Spleen (tissue), 7 donors: ENCODE data around the gene ADAMTS19.

Source experiments
- POLR2A ChIP-seq, 3 donors: fragments of 450-650 bp; IDR thresholded peaks; one replicate each; pipeline ENCODE4 v1.5.1; 2017; ENCODE audit warnings: antibody characterized with exemption in 3 of 3, mild to moderate bottlenecking in 1 of 3
- POLR2AphosphoS5 ChIP-seq, 3 donors: sonication (generic); formaldehyde crosslinking; IDR thresholded peaks; one replicate each; pipeline ENCODE4 v1.5.1; 2017; ENCODE audit warnings: antibody characterized with exemption in 3 of 3
- TF ChIP-seq, protein P1 (sequence below), 11 experiments: fragments of 200-600 bp in 7 of 11; fragments of 450-650 bp in 4 of 11; sonication (generic) in 4 of 11; IDR thresholded peaks in 8 of 11; conservative IDR thresholded peaks in 3 of 11; 1 replicate in 7 of 11; 2 replicates in 4 of 11; pipeline versions ENCODE4 v1.4.0 to v1.8.0; 2016 to 2021; ENCODE audit warnings: antibody characterized with exemption in 11 of 11, inconsistent platforms in 4 of 11, mild to moderate bottlenecking in 1 of 11
- donor health status: DM: no; HTN: no; CAD: no; lungs with moderate emphysema.
- donor health status: DM: no; HTN: no; CAD: no.
- donor health status: DM: no; HTN: no; CAD: no.

GRCh38 chr5:129506086-129506485 lies 46.0 kb downstream of the ADAMTS19 start:
- TF ChIP-seq, protein P1, sequence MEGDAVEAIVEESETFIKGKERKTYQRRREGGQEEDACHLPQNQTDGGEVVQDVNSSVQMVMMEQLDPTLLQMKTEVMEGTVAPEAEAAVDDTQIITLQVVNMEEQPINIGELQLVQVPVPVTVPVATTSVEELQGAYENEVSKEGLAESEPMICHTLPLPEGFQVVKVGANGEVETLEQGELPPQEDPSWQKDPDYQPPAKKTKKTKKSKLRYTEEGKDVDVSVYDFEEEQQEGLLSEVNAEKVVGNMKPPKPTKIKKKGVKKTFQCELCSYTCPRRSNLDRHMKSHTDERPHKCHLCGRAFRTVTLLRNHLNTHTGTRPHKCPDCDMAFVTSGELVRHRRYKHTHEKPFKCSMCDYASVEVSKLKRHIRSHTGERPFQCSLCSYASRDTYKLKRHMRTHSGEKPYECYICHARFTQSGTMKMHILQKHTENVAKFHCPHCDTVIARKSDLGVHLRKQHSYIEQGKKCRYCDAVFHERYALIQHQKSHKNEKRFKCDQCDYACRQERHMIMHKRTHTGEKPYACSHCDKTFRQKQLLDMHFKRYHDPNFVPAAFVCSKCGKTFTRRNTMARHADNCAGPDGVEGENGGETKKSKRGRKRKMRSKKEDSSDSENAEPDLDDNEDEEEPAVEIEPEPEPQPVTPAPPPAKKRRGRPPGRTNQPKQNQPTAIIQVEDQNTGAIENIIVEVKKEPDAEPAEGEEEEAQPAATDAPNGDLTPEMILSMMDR (IDR thresholded peaks at IDR 0.05 in 8 of 11, conservative IDR thresholded peaks at IDR 0.05 in 3 of 11) = no peak
- no peak for TF ChIP-seq POLR2A (IDR thresholded peaks at IDR 0.05)
- TF ChIP-seq POLR2AphosphoS5 (IDR thresholded peaks at IDR 0.05) = no peak
